ENCODE results near the gene ACAP3.
"Not testable (repeated sequence)": the region's sequence is repeated elsewhere in the genome, so short reads cannot be mapped to it uniquely, and the experiment has no call there.

ACAP3 gene

GRCh38 chr1:1260843-1261560, 46.7 kb downstream of the ACAP3 start:
- DNase-seq, result no peak

GRCh38 chr1:1259951-1260600, 47.7 kb downstream of the ACAP3 start:
- DNase-seq, result no peak

- DNase-seq, result no peak
Measured at GRCh38 chr1:1259540-1259939, 48.2 kb downstream of the ACAP3 start.

- DNase-seq, result no peak
Measured at GRCh38 chr1:1259119-1259488, 48.6 kb downstream of the ACAP3 start.

GRCh38 chr1:1256956-1257871, 50.5 kb downstream of the ACAP3 start:
- DNase-seq, result no peak

GRCh38 chr1:1255611-1256010, 52.1 kb downstream of the ACAP3 start:
- no peak for DNase-seq

GRCh38 chr1:1255078-1255477, 52.7 kb downstream of the ACAP3 start:
- no peak for DNase-seq

- DNase-seq, result no peak
Measured at GRCh38 chr1:1254667-1254998, 53.1 kb downstream of the ACAP3 start.

- no peak for DNase-seq
Measured at GRCh38 chr1:1253972-1254666, 53.6 kb downstream of the ACAP3 start.

- no peak for DNase-seq
Measured at GRCh38 chr1:1253314-1253713, 54.4 kb downstream of the ACAP3 start.

- peak; percentile 71 to 74 for DNase-seq
Measured at GRCh38 chr1:1250786-1251284, 56.9 kb downstream of the ACAP3 start.

GRCh38 chr1:1248009-1248913, 59.5 kb downstream of the ACAP3 start:
- not testable (repeated sequence) for DNase-seq

GRCh38 chr1:1247341-1247913, 60.3 kb downstream of the ACAP3 start:
- no peak for DNase-seq

GRCh38 chr1:1246577-1247340, 61.0 kb downstream of the ACAP3 start, which contains the start of gene C1QTNF12:
Gene C1QTNF12 (minus strand): TSS chr1:1246722. CDS start chr1:1246690, 32 bp downstream.
- no peak for DNase-seq

- DNase-seq, result no peak
Measured at GRCh38 chr1:1245817-1246576, 61.7 kb downstream of the ACAP3 start.

- DNase-seq, result no peak
Measured at GRCh38 chr1:1245178-1245816, 62.4 kb downstream of the ACAP3 start.

GRCh38 chr1:1244192-1244811, 63.4 kb downstream of the ACAP3 start:
- DNase-seq, result no peak

GRCh38 chr1:1243807-1244191, 63.9 kb downstream of the ACAP3 start:
- DNase-seq, result no peak

GRCh38 chr1:1243266-1243660, 64.5 kb downstream of the ACAP3 start:
- no peak for DNase-seq

Data from activated CD4-positive, alpha-beta T cell treated with anti-CD3 and anti-CD28 coated beads for 4 hours (primary cell).